Measurements from ENCODE around the gene ELP4.

Gene ELP4

GRCh38 chr11:31757260-31757835, 247.8 kb downstream of the ELP4 start:
- no peaks in the 10 kb centered on the region for H3K36me3 ChIP-seq (ENCODE audit: insufficient read depth, low read length)
- no peak overlapping the region for H3K27ac ChIP-seq
- no peaks in the 10 kb centered on the region for H3K9me3 ChIP-seq (ENCODE audit: low read depth, low read length)
- no peak overlapping the region for H3K9ac ChIP-seq (ENCODE audit: insufficient read length)
- no peak overlapping the region for H3K4me3 ChIP-seq
- TF ChIP-seq FOXP2 (optimal IDR thresholded peaks at IDR 0.05; ENCODE audit: control extremely low read depth, extremely low read length, insufficient read depth) (no peak), POLR2AphosphoS5 (IDR thresholded peaks at IDR 0.05; ENCODE audit: borderline replicate concordance, low read depth, low read length) (no peak), EZH2 (IDR thresholded peaks at IDR 0.05) (no peak)
- no peak for DNase-seq (ENCODE audit: low read depth, low spot score)

GRCh38 chr11:31761636-31762035, 252.1 kb downstream of the ELP4 start:
- DNase-seq (ENCODE audit: low read depth, low spot score), result no peak
- Histone ChIP-seq H3K9me3 (ENCODE audit: low read depth, low read length) (no peaks in the 10 kb centered on the region), H3K4me3 (no peak overlapping the region), H3K9ac (ENCODE audit: insufficient read length) (no peak overlapping the region), H3K36me3 (ENCODE audit: insufficient read depth, low read length) (no peaks in the 10 kb centered on the region), H3K27ac (no peak overlapping the region)
- TF ChIP-seq FOXP2 (optimal IDR thresholded peaks at IDR 0.05; ENCODE audit: control extremely low read depth, extremely low read length, insufficient read depth), result no peak
- no peak for TF ChIP-seq EZH2 (IDR thresholded peaks at IDR 0.05)
- no peak for TF ChIP-seq POLR2AphosphoS5 (IDR thresholded peaks at IDR 0.05; ENCODE audit: borderline replicate concordance, low read depth, low read length)

- Histone ChIP-seq H3K36me3 (ENCODE audit: insufficient read depth, low read length) (no peaks in the 10 kb centered on the region), H3K27ac (no peak overlapping the region), H3K9me3 (ENCODE audit: low read depth, low read length) (no peaks in the 10 kb centered on the region), H3K9ac (ENCODE audit: insufficient read length) (no peak overlapping the region), H3K4me3 (no peak overlapping the region)
- TF ChIP-seq EZH2 (IDR thresholded peaks at IDR 0.05) (no peak), POLR2AphosphoS5 (IDR thresholded peaks at IDR 0.05; ENCODE audit: borderline replicate concordance, low read depth, low read length) (no peak), FOXP2 (optimal IDR thresholded peaks at IDR 0.05; ENCODE audit: control extremely low read depth, extremely low read length, insufficient read depth) (no peak)
- DNase-seq (ENCODE audit: low read depth, low spot score), result no peak
These were observed 253.7 kb downstream of the ELP4 start for GRCh38 chr11:31763296-31763695.

- TF ChIP-seq EZH2 (IDR thresholded peaks at IDR 0.05), result no peak
- TF ChIP-seq FOXP2 (optimal IDR thresholded peaks at IDR 0.05; ENCODE audit: control extremely low read depth, extremely low read length, insufficient read depth), result no peak
- no peak for TF ChIP-seq POLR2AphosphoS5 (IDR thresholded peaks at IDR 0.05; ENCODE audit: borderline replicate concordance, low read depth, low read length)
- no peak for DNase-seq (ENCODE audit: low read depth, low spot score)
- H3K9me3 ChIP-seq (ENCODE audit: low read depth, low read length), result no peaks in the 10 kb centered on the region
These were observed 254.7 kb downstream of the ELP4 start for GRCh38 chr11:31764261-31764660.

GRCh38 chr11:31764766-31765165, 255.2 kb downstream of the ELP4 start:
- TF ChIP-seq EZH2 (IDR thresholded peaks at IDR 0.05) (no peak), FOXP2 (optimal IDR thresholded peaks at IDR 0.05; ENCODE audit: control extremely low read depth, extremely low read length, insufficient read depth) (no peak), POLR2AphosphoS5 (IDR thresholded peaks at IDR 0.05; ENCODE audit: borderline replicate concordance, low read depth, low read length) (no peak)
- no peaks in the 10 kb centered on the region for H3K9me3 ChIP-seq (ENCODE audit: low read depth, low read length)
- no peak for DNase-seq (ENCODE audit: low read depth, low spot score)
- no peak overlapping the region for H3K9ac ChIP-seq (ENCODE audit: insufficient read length)
- H3K36me3 ChIP-seq (ENCODE audit: insufficient read depth, low read length), result no peaks in the 10 kb centered on the region
- H3K4me3 ChIP-seq, result no peak overlapping the region; the same call in 1 of the 2 replicates
- H3K27ac ChIP-seq, result no peak overlapping the region

More at GRCh38 chr11:31764261-31764660, 254.7 kb downstream of the ELP4 start:
- Histone ChIP-seq H3K36me3 (ENCODE audit: insufficient read depth, low read length) (no peaks in the 10 kb centered on the region), H3K4me3 (no peak overlapping the region), H3K27ac (no peak overlapping the region), H3K9ac (ENCODE audit: insufficient read length) (no peak overlapping the region)

GRCh38 chr11:31767066-31767465, 257.5 kb downstream of the ELP4 start:
- TF ChIP-seq EZH2 (IDR thresholded peaks at IDR 0.05) (no peak), POLR2AphosphoS5 (IDR thresholded peaks at IDR 0.05; ENCODE audit: borderline replicate concordance, low read depth, low read length) (no peak), FOXP2 (optimal IDR thresholded peaks at IDR 0.05; ENCODE audit: control extremely low read depth, extremely low read length, insufficient read depth) (no peak)
- DNase-seq (ENCODE audit: low read depth, low spot score), result no peak
- Histone ChIP-seq H3K9ac (ENCODE audit: insufficient read length) (no peak overlapping the region), H3K9me3 (ENCODE audit: low read depth, low read length) (no peaks in the 10 kb centered on the region), H3K27ac (no peak overlapping the region), H3K4me3 (no peak overlapping the region), H3K36me3 (ENCODE audit: insufficient read depth, low read length) (no peaks in the 10 kb centered on the region)

- H3K9me3 ChIP-seq (ENCODE audit: low read depth, low read length), result no peaks in the 10 kb centered on the region
- no peak overlapping the region for H3K27ac ChIP-seq
- no peaks in the 10 kb centered on the region for H3K36me3 ChIP-seq (ENCODE audit: insufficient read depth, low read length)
- no peak for DNase-seq (ENCODE audit: low read depth, low spot score)
- no peak overlapping the region for H3K9ac ChIP-seq (ENCODE audit: insufficient read length)
- TF ChIP-seq EZH2 (IDR thresholded peaks at IDR 0.05), result no peak
- TF ChIP-seq POLR2AphosphoS5 (IDR thresholded peaks at IDR 0.05; ENCODE audit: borderline replicate concordance, low read depth, low read length), result no peak
- TF ChIP-seq FOXP2 (optimal IDR thresholded peaks at IDR 0.05; ENCODE audit: control extremely low read depth, extremely low read length, insufficient read depth), result no peak
- H3K4me3 ChIP-seq, result no peak overlapping the region
These were observed 258.1 kb downstream of the ELP4 start for GRCh38 chr11:31767685-31768084.

- TF ChIP-seq FOXP2 (optimal IDR thresholded peaks at IDR 0.05; ENCODE audit: control extremely low read depth, extremely low read length, insufficient read depth) (no peak), POLR2AphosphoS5 (IDR thresholded peaks at IDR 0.05; ENCODE audit: borderline replicate concordance, low read depth, low read length) (no peak), EZH2 (IDR thresholded peaks at IDR 0.05) (no peak)
- Histone ChIP-seq H3K36me3 (ENCODE audit: insufficient read depth, low read length) (no peaks in the 10 kb centered on the region), H3K9me3 (ENCODE audit: low read depth, low read length) (no peaks in the 10 kb centered on the region), H3K9ac (ENCODE audit: insufficient read length) (no peak overlapping the region), H3K4me3 (no peak overlapping the region), H3K27ac (no peak overlapping the region)
- no peak for DNase-seq (ENCODE audit: low read depth, low spot score)
These were observed 259.4 kb downstream of the ELP4 start for GRCh38 chr11:31768749-31769640.
